ENCODE measurements around the gene FIGN. TPM values are rescaled to one million over a fixed set of nuclear protein-coding genes. Genes with fewer than 3 reads are reported as not detected.

The FIGN gene
- total and polyA plus RNA-seq, 2 of the 13 experiments (the other 11 are each of a cell fraction or from before 2014, with no cell fraction given), result 6.6 to 6.7 TPM

DNA sequence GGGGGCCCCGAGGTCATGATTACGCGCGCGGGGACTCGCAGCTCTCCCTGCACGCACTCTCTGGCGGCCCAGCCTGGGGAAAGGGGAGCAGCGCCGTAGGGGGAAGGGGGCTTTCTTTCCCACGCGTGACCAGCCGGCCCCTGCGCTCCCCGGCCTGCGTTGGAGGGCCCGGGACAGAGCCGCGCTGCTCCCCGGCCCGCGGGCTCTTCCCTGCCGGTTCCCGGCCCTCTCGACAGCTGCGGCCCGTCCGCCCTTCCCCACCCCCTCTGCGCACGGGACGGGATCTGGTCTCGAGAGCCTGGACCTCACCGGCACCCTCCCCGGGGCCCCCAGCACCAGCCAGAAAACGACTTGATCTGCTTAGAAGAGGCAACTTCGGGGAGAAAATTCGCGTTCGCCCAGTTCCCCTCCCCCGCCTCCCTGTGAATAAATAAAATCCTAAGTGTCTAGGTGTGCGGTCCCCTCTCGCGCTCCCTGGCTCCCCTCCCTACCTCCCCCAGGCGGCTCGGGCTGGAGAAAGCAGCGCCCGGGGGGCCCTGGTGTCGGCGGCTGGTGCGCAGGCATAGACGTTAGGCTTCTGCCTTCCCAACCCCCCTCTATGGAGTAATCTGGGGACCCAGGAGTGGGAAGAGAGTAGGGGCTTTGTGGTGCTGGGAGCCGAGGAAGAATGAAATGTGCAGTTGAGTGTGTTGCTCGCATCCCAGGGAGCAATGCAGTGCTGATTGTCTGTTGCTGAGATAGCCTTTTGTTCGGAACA lies 803 bp upstream of the FIGN start (continued):
- TF ChIP-seq, protein P1, sequence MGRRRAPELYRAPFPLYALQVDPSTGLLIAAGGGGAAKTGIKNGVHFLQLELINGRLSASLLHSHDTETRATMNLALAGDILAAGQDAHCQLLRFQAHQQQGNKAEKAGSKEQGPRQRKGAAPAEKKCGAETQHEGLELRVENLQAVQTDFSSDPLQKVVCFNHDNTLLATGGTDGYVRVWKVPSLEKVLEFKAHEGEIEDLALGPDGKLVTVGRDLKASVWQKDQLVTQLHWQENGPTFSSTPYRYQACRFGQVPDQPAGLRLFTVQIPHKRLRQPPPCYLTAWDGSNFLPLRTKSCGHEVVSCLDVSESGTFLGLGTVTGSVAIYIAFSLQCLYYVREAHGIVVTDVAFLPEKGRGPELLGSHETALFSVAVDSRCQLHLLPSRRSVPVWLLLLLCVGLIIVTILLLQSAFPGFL (CRISPR knock-in tag; IDR thresholded peaks at IDR 0.05), result no peak
- TF ChIP-seq, protein P2, sequence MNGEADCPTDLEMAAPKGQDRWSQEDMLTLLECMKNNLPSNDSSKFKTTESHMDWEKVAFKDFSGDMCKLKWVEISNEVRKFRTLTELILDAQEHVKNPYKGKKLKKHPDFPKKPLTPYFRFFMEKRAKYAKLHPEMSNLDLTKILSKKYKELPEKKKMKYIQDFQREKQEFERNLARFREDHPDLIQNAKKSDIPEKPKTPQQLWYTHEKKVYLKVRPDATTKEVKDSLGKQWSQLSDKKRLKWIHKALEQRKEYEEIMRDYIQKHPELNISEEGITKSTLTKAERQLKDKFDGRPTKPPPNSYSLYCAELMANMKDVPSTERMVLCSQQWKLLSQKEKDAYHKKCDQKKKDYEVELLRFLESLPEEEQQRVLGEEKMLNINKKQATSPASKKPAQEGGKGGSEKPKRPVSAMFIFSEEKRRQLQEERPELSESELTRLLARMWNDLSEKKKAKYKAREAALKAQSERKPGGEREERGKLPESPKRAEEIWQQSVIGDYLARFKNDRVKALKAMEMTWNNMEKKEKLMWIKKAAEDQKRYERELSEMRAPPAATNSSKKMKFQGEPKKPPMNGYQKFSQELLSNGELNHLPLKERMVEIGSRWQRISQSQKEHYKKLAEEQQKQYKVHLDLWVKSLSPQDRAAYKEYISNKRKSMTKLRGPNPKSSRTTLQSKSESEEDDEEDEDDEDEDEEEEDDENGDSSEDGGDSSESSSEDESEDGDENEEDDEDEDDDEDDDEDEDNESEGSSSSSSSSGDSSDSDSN (CRISPR knock-in tag; IDR thresholded peaks at IDR 0.05), result peak; percentile 76
- no peak; the same call in 1 of the 2 replicates for TF ChIP-seq ZMYM4 (CRISPR knock-in tag; IDR thresholded peaks at IDR 0.05)
- no peak for TF ChIP-seq NFATC3 (CRISPR knock-in tag; IDR thresholded peaks at IDR 0.05)
- TF ChIP-seq JARID2 (CRISPR knock-in tag; IDR thresholded peaks at IDR 0.05; ENCODE audit: insufficient replicate concordance), result no peak
- TF ChIP-seq ASH2L (IDR thresholded peaks at IDR 0.05; ENCODE audit: insufficient read length, low read depth, low read length), result peak; percentile 12
- TF ChIP-seq, protein P3, sequence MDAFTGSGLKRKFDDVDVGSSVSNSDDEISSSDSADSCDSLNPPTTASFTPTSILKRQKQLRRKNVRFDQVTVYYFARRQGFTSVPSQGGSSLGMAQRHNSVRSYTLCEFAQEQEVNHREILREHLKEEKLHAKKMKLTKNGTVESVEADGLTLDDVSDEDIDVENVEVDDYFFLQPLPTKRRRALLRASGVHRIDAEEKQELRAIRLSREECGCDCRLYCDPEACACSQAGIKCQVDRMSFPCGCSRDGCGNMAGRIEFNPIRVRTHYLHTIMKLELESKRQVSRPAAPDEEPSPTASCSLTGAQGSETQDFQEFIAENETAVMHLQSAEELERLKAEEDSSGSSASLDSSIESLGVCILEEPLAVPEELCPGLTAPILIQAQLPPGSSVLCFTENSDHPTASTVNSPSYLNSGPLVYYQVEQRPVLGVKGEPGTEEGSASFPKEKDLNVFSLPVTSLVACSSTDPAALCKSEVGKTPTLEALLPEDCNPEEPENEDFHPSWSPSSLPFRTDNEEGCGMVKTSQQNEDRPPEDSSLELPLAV (CRISPR knock-in tag; conservative IDR thresholded peaks at IDR 0.05; ENCODE audit: low read depth), result no peak
- no peak for TF ChIP-seq ZNF232 (CRISPR knock-in tag; IDR thresholded peaks at IDR 0.05; ENCODE audit: borderline replicate concordance)
- TF ChIP-seq BORCS8-MEF2B (CRISPR knock-in tag; IDR thresholded peaks at IDR 0.05), result no peak
- TF ChIP-seq SP4 (CRISPR knock-in tag; IDR thresholded peaks at IDR 0.05), result no peak
- no peak for TF ChIP-seq ZNF354B (CRISPR knock-in tag; IDR thresholded peaks at IDR 0.05)
- TF ChIP-seq MAFG (CRISPR knock-in tag; IDR thresholded peaks at IDR 0.05), result no peak
- TF ChIP-seq BRCA1 (CRISPR knock-in tag; IDR thresholded peaks at IDR 0.05), result 0 out of 2 replicates have a peak, but pooled peaks have one; percentile 28
- TF ChIP-seq ZC3H4 (CRISPR knock-in tag; IDR thresholded peaks at IDR 0.05; ENCODE audit: borderline replicate concordance), result 0 out of 2 replicates have a peak, but pooled peaks have one; percentile 5
- TF ChIP-seq, protein P4, sequence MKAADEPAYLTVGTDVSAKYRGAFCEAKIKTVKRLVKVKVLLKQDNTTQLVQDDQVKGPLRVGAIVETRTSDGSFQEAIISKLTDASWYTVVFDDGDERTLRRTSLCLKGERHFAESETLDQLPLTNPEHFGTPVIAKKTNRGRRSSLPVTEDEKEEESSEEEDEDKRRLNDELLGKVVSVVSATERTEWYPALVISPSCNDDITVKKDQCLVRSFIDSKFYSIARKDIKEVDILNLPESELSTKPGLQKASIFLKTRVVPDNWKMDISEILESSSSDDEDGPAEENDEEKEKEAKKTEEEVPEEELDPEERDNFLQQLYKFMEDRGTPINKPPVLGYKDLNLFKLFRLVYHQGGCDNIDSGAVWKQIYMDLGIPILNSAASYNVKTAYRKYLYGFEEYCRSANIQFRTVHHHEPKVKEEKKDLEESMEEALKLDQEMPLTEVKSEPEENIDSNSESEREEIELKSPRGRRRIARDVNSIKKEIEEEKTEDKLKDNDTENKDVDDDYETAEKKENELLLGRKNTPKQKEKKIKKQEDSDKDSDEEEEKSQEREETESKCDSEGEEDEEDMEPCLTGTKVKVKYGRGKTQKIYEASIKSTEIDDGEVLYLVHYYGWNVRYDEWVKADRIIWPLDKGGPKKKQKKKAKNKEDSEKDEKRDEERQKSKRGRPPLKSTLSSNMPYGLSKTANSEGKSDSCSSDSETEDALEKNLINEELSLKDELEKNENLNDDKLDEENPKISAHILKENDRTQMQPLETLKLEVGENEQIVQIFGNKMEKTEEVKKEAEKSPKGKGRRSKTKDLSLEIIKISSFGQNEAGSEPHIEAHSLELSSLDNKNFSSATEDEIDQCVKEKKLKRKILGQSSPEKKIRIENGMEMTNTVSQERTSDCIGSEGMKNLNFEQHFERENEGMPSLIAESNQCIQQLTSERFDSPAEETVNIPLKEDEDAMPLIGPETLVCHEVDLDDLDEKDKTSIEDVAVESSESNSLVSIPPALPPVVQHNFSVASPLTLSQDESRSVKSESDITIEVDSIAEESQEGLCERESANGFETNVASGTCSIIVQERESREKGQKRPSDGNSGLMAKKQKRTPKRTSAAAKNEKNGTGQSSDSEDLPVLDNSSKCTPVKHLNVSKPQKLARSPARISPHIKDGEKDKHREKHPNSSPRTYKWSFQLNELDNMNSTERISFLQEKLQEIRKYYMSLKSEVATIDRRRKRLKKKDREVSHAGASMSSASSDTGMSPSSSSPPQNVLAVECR (CRISPR knock-in tag; IDR thresholded peaks at IDR 0.05; ENCODE audit: borderline replicate concordance), result 0 out of 2 replicates have a peak, but pooled peaks have one; percentile 37
- TF ChIP-seq KDM5A (IDR thresholded peaks at IDR 0.05; ENCODE audit: borderline replicate concordance, low read length), result no peak
- 0 out of 2 replicates have a peak, but pooled peaks have one; percentile 25 for TF ChIP-seq ZIK1 (CRISPR knock-in tag; IDR thresholded peaks at IDR 0.05; ENCODE audit: borderline replicate concordance, low read depth)

Measured in HepG2 (cell line).